Measurements from ENCODE around the gene RPS18.

RPS18 gene

GRCh38 chr6:33314515-33314942 lies 42.7 kb downstream of the RPS18 start:
- Histone ChIP-seq H3K4me3 (ENCODE audit: low read depth, low read length) (no peak overlapping the region), H3K36me3 (peaks cover 19% of the 10 kb centered on the region), H3K9me3 (ENCODE audit: severe bottlenecking) (no peaks in the 10 kb centered on the region), H3K27me3 (ENCODE audit: insufficient read depth, low read depth, severe bottlenecking) (no peaks in the 10 kb centered on the region), H3K27ac (no peak overlapping the region)
- no peak for DNase-seq
- TF ChIP-seq CTCF (IDR thresholded peaks at IDR 0.05; ENCODE audit: low read depth, low read length): no peak

- no peaks in the 10 kb centered on the region for H3K9me3 ChIP-seq (ENCODE audit: severe bottlenecking)
- peaks cover 26% of the 10 kb centered on the region for H3K36me3 ChIP-seq
- no peaks in the 10 kb centered on the region for H3K27me3 ChIP-seq (ENCODE audit: insufficient read depth, low read depth, severe bottlenecking)
- no peak overlapping the region for H3K27ac ChIP-seq
- DNase-seq: no peak
- TF ChIP-seq CTCF (IDR thresholded peaks at IDR 0.05; ENCODE audit: low read depth, low read length): no peak
- no peak overlapping the region for H3K4me3 ChIP-seq (ENCODE audit: low read depth, low read length)
Observed at GRCh38 chr6:33314943-33315792, 43.3 kb downstream of the RPS18 start.

GRCh38 chr6:33315793-33316602 lies 44.1 kb downstream of the RPS18 start:
- DNase-seq: no peak
- TF ChIP-seq CTCF (IDR thresholded peaks at IDR 0.05; ENCODE audit: low read depth, low read length): no peak
- no peak overlapping the region for H3K27ac ChIP-seq
- peaks cover 34% of the 10 kb centered on the region for H3K36me3 ChIP-seq
- H3K4me3 ChIP-seq (ENCODE audit: low read depth, low read length): no peak overlapping the region
- H3K9me3 ChIP-seq (ENCODE audit: severe bottlenecking): no peaks in the 10 kb centered on the region
- H3K27me3 ChIP-seq (ENCODE audit: insufficient read depth, low read depth, severe bottlenecking): no peaks in the 10 kb centered on the region

- Histone ChIP-seq H3K27ac (no peak overlapping the region), H3K36me3 (peaks cover 42% of the 10 kb centered on the region), H3K4me3 (ENCODE audit: low read depth, low read length) (peak overlapping the region; percentile 25), H3K9me3 (ENCODE audit: severe bottlenecking) (no peaks in the 10 kb centered on the region), H3K27me3 (ENCODE audit: insufficient read depth, low read depth, severe bottlenecking) (no peaks in the 10 kb centered on the region)
- no peak for DNase-seq
- TF ChIP-seq CTCF (IDR thresholded peaks at IDR 0.05; ENCODE audit: low read depth, low read length): no peak
Observed at GRCh38 chr6:33316603-33317418, 44.9 kb downstream of the RPS18 start.

GRCh38 chr6:33317419-33317668 lies 45.5 kb downstream of the RPS18 start:
- H3K4me3 ChIP-seq (ENCODE audit: low read depth, low read length): peak overlapping the region; percentile 70
- no peak overlapping the region for H3K27ac ChIP-seq
- peaks cover 46% of the 10 kb centered on the region for H3K36me3 ChIP-seq
- H3K27me3 ChIP-seq (ENCODE audit: insufficient read depth, low read depth, severe bottlenecking): no peaks in the 10 kb centered on the region
- DNase-seq: no peak
- no peak for TF ChIP-seq CTCF (IDR thresholded peaks at IDR 0.05; ENCODE audit: low read depth, low read length)
- no peaks in the 10 kb centered on the region for H3K9me3 ChIP-seq (ENCODE audit: severe bottlenecking)
